Type B pancreatic cell (in vitro differentiated cells): ENCODE results near the gene KRT75. TPM values are rescaled to one million over a fixed set of nuclear protein-coding genes. Genes with fewer than 3 reads are reported as not detected.

Experiments used
- DNase-seq: peaks from one replicate; pipeline ENCODE4 v3.0.0; 2021; ENCODE audit warnings: mixed read lengths; ENCODE audit not compliant: unreplicated experiment; ENCODE audit errors: extremely low spot score
- H3K27ac Mint-ChIP-seq: 2 replicates; pipeline ENCODE4 v1.8.0; 2021; ENCODE audit warnings: mild to moderate bottlenecking, mixed read lengths
- H3K27me3 Mint-ChIP-seq: 2 replicates; pipeline ENCODE4 v1.8.0; 2021; ENCODE audit warnings: mixed read lengths
- H3K36me3 Mint-ChIP-seq: 2 replicates; pipeline ENCODE4 v1.8.0; 2021; ENCODE audit warnings: mixed read lengths
- H3K4me1 Mint-ChIP-seq: one replicate; pipeline ENCODE4 v1.8.0; 2021; ENCODE audit warnings: mixed read lengths; ENCODE audit not compliant: unreplicated experiment
- H3K4me3 Mint-ChIP-seq: 2 replicates; pipeline ENCODE4 v1.8.0; 2021; ENCODE audit warnings: mild to moderate bottlenecking, mixed read lengths
- H3K9me3 Mint-ChIP-seq: 2 replicates; pipeline ENCODE4 v1.8.0; 2021; ENCODE audit warnings: mixed read lengths
- total RNA-seq: library from RNA; stranded (reverse); gene quantifications from 2 replicates; pipeline ENCODE4 v1.2.1, GENCODE V29; 2021; ENCODE audit warnings: low replicate concordance
- TF ChIP-seq, protein P1 (sequence below): fragments of 200-600 bp; sonication (generic); conservative IDR thresholded peaks from 2 replicates; pipeline ENCODE4 v1.5.0; 2021; ENCODE audit warnings: antibody characterized with exemption, mild to moderate bottlenecking

KRT75 gene
- total RNA-seq, 1 donor from 2014 or later, result not detected

DNA sequence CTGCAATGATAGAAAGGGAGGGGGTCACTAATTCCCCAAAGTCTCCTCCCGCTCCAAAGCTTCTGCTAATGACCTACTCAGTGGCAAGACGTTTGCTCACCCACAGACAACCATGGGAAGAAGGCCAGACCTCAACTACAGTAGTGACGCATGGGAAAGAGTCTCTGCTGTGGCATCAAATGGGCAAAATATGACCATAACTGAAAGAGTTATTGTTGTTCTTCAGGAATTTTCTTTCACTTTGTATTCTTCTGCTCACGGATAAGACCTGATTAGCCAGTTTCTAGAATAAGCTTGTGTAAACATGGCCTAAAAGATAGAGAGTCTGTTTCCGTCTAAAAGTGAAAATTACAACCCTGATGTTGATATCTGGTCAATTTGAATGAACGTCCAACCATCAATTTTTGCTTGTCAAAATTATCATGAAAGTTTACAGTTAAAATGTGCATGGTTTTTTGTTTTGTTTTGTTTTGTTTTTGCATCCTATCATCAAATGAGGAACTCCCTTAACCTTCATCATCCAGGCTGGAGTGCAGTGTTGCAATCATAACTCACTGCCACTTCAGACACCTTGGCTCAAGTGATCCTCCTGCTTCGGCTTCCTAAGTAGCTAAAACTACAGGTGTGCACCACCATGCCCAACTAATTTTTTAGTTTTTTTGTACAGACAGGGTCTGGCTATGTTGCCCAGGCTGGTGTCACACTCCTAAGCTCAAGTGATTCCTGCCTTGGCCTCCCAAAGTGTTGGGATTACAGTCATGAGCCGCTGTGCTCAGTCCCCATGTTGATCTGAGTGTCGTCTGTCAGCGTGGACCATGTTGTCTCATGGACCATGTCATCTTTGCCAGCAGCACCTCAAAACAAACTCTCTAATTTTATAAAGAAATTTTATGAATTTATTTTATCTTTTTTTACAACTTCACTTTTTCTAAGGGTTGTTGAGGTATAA, 10.8 kb upstream of the KRT75 start:
- H3K4me3 Mint-ChIP-seq, result no peak overlapping the region
- DNase-seq, result no peak
- H3K27me3 Mint-ChIP-seq, result peaks cover 61% of the 10 kb centered on the region
- TF ChIP-seq, protein P1, sequence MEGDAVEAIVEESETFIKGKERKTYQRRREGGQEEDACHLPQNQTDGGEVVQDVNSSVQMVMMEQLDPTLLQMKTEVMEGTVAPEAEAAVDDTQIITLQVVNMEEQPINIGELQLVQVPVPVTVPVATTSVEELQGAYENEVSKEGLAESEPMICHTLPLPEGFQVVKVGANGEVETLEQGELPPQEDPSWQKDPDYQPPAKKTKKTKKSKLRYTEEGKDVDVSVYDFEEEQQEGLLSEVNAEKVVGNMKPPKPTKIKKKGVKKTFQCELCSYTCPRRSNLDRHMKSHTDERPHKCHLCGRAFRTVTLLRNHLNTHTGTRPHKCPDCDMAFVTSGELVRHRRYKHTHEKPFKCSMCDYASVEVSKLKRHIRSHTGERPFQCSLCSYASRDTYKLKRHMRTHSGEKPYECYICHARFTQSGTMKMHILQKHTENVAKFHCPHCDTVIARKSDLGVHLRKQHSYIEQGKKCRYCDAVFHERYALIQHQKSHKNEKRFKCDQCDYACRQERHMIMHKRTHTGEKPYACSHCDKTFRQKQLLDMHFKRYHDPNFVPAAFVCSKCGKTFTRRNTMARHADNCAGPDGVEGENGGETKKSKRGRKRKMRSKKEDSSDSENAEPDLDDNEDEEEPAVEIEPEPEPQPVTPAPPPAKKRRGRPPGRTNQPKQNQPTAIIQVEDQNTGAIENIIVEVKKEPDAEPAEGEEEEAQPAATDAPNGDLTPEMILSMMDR, result no peak
- H3K36me3 Mint-ChIP-seq, result no peaks in the 10 kb centered on the region
- H3K4me1 Mint-ChIP-seq, result peaks cover 20% of the 10 kb centered on the region
- H3K9me3 Mint-ChIP-seq, result no peaks in the 10 kb centered on the region
- peak overlapping the region; percentile 56 for H3K27ac Mint-ChIP-seq

DNA sequence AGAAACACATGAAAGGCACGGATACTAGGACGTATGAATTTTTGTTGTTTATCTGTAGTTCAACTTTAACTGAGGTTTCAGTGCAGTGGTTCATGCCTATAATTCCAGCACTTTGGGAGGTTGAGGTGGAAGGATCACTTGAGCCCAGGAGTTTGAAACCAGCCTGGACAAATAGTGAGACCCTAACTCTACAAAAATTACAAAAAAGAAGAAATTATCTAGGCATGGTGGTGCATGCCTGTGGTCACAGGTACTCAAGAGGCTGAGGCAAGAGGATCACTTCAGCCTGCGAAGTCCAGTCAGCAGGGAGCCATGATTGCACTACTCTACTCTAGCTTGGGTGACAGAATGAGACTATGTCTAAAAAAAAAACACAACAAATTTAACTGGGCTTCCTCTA, 9.8 kb upstream of the KRT75 start:
- Mint-ChIP-seq H3K27me3 (peaks cover 53% of the 10 kb centered on the region), H3K27ac (no peak overlapping the region), H3K36me3 (no peaks in the 10 kb centered on the region), H3K9me3 (no peaks in the 10 kb centered on the region), H3K4me1 (peaks cover 20% of the 10 kb centered on the region), H3K4me3 (no peak overlapping the region)
- no peak for DNase-seq
- TF ChIP-seq, protein P1, result no peak

DNA sequence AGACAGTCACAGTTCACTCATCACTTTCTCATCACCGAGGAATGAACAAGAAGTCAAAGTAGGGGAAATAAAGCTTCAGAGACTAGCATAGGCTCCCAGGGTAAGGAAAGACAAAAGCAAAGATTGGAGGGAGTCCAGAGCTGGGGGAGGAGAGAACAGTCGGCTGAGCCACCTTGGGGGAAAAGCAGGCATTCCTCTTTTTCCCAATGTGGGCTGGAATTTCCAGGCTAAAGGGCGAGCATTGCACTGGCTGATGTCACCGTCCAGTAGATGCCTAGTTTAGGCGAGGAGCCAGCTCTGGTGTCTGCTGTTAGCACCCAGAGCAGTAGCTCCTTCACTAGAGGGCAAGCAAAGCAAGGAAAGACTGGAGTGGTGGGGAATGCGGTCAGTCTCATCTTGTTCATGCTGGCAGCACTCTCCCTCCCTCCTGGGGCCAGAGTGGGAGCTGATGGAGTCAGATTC, 8.5 kb upstream of the KRT75 start:
- no peak overlapping the region for H3K4me3 Mint-ChIP-seq
- no peak overlapping the region for H3K27ac Mint-ChIP-seq
- no peaks in the 10 kb centered on the region for H3K36me3 Mint-ChIP-seq
- no peak for DNase-seq
- H3K27me3 Mint-ChIP-seq, result peaks cover 45% of the 10 kb centered on the region
- TF ChIP-seq, protein P1, result no peak
- peaks cover 20% of the 10 kb centered on the region for H3K4me1 Mint-ChIP-seq
- no peaks in the 10 kb centered on the region for H3K9me3 Mint-ChIP-seq

DNA sequence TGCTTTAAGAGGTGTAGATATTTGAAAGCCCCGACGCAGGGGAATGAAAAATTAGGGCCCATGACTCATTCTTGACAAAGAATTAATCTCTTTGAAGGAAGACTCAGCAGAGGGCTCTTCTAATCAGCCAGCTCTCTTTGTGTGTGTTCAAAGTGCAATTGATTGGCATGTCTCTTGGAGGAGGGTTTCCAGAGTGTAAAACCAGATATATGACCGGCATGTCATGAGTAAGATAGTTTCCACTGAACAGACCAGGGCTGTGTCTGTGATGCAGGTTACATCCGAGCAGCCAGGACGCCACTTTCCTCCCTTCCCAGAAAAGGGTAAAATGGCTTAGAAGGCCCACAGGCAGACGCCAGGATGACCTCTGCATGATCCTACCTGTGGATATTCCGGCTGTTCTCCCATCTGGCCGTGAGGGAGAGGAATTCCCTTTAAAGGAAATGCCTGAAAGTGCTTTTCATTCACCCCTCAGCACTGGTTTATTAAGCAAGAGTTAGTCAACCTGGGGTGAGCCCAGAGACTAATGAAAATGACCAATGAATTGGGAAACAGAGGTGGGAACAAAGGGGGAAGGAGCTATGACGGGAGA, 7.2 kb upstream of the KRT75 start:
- TF ChIP-seq, protein P1, result no peak
- Mint-ChIP-seq H3K9me3 (no peaks in the 10 kb centered on the region), H3K4me1 (peaks cover 20% of the 10 kb centered on the region), H3K27me3 (peaks cover 49% of the 10 kb centered on the region), H3K27ac (peak overlapping the region; percentile 96), H3K36me3 (no peaks in the 10 kb centered on the region), H3K4me3 (peak overlapping the region; percentile 47)
- no peak for DNase-seq

DNA sequence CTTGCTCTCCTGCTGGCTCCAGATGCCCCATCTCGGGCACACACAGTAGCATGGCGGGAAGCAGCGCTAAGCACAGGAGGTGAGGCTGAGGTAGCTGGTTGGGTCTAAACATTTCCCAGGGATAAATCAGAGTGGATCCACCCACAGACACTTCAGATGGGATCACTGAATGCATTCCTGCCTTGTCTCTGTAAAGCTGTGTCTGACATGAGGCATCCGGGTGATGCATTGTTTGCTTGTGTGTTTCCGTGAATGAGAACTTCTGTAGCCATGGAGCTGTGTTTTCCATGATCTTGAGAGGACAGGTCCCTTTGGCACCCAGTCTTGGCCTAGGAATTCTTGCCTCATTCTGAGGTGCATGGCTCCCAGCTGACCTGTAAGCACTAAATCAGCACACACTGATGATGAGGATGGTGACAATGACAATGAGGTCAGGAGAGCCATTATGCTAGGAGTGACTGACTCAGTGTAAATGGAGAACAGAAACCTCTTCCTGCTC, 6.7 kb upstream of the KRT75 start:
- H3K27ac Mint-ChIP-seq, result peak overlapping the region; percentile 96
- peaks cover 47% of the 10 kb centered on the region for H3K27me3 Mint-ChIP-seq
- H3K4me3 Mint-ChIP-seq, result peak overlapping the region; percentile 47
- H3K36me3 Mint-ChIP-seq, result no peaks in the 10 kb centered on the region
- peaks cover 20% of the 10 kb centered on the region for H3K4me1 Mint-ChIP-seq
- no peak for DNase-seq
- H3K9me3 Mint-ChIP-seq, result no peaks in the 10 kb centered on the region
- TF ChIP-seq, protein P1, result no peak
